Left forelimb (tissue), 1 donor: ENCODE data around the gene SPATA2.

Experiments used
- DNase-seq: peaks from one replicate; pipeline ENCODE4 v3.0.0-alpha.2; 2018; ENCODE audit warnings: low spot score

SPATA2 gene

GRCh38 chr20:49929142-49929494 lies 13.8 kb upstream of the SPATA2 start:
- DNase-seq: no peak

GRCh38 chr20:49928411-49929141 lies 13.2 kb upstream of the SPATA2 start:
- peak; percentile 80 for DNase-seq

GRCh38 chr20:49925901-49926454 lies 10.6 kb upstream of the SPATA2 start:
- DNase-seq: no peak

GRCh38 chr20:49924247-49924646 lies 8.9 kb upstream of the SPATA2 start:
- no peak for DNase-seq

GRCh38 chr20:49919461-49919860 lies 4.1 kb upstream of the SPATA2 start:
- no peak for DNase-seq

- DNase-seq: no peak
These were observed 3.7 kb upstream of the SPATA2 start for GRCh38 chr20:49919009-49919408.

GRCh38 chr20:49918446-49918845 lies 3.1 kb upstream of the SPATA2 start:
- no peak for DNase-seq

GRCh38 chr20:49916146-49917002 lies 1.0 kb upstream of the SPATA2 start:
- no peak for DNase-seq

GRCh38 chr20:49915118-49915379 lies 280 bp downstream of the SPATA2 start:
- no peak for DNase-seq

GRCh38 chr20:49914310-49915117 lies 815 bp downstream of the SPATA2 start:
- DNase-seq: no peak

GRCh38 chr20:49913399-49914047 lies 1.8 kb downstream of the SPATA2 start:
- DNase-seq: no peak

- no peak for DNase-seq
These were observed 5.0 kb downstream of the SPATA2 start for GRCh38 chr20:49910340-49910706.

GRCh38 chr20:49909499-49910339 lies 5.6 kb downstream of the SPATA2 start:
- DNase-seq: no peak

GRCh38 chr20:49908258-49908565 lies 7.1 kb downstream of the SPATA2 start:
- DNase-seq: no peak

GRCh38 chr20:49907405-49908257 lies 7.7 kb downstream of the SPATA2 start:
- DNase-seq: no peak

GRCh38 chr20:49906615-49907154 lies 8.6 kb downstream of the SPATA2 start:
- DNase-seq: no peak

GRCh38 chr20:49906101-49906604 lies 9.2 kb downstream of the SPATA2 start:
- DNase-seq: no peak

GRCh38 chr20:49905415-49906091 lies 9.8 kb downstream of the SPATA2 start:
- DNase-seq: no peak
